HepG2 (cell line): ENCODE data around the gene ZSWIM5. TPM values are rescaled to one million over a fixed set of nuclear protein-coding genes. Genes with fewer than 3 reads are reported as not detected.

Experiments
- ATAC-seq: fragments of 200-7000 bp; cut with Tn5 transposase; 3 replicates; pipeline ENCODE4 v1.9.1; 2020; ENCODE audit warnings: mild to moderate bottlenecking, moderate library complexity
- BruUV-seq: library from RNA; stranded (reverse); fragments of 400-500 nt; replicated peaks from 2 replicates; lab custom pipeline; 2021; lab: Mats Ljungman, UMichigan
- CTCF ChIA-PET: fragments of 300-600 bp; formaldehyde crosslinking; extraction: SDS; loops from one replicate; lab custom pipeline; 2021; ENCODE audit warnings: low total read pairs, inconsistent platforms, low intra/inter-chr PET ratio; lab: Yijun Ruan, JAX
- POLR2A ChIA-PET: fragments of 350-600 bp; sonication (Branson Sonifier 250); formaldehyde crosslinking; loops from one replicate; lab custom pipeline; 2020; ENCODE audit warnings: antibody characterized with exemption, inconsistent platforms; lab: Yijun Ruan, JAX
- DNase-seq: peaks from one replicate; pipeline ENCODE4 v3.0.0-alpha.2; 2015; ENCODE audit warnings: low spot score
- FAIRE-seq: peaks from 3 replicates; lab custom pipeline; 2011; peaks lifted over from hg19 to GRCh38; lab: Jason Lieb, UNC
- H2AFZ ChIP-seq: one replicate; pipeline ENCODE4 v1.6.1; 2011; ENCODE audit warnings: low read length, inconsistent platforms
- H3K27ac ChIP-seq: fragments of 300-600 bp; 3 replicates; pipeline ENCODE4 v1.8.0; 2011; ENCODE audit warnings: mixed run types, mild to moderate bottlenecking, mixed read lengths, low read length, inconsistent platforms; ENCODE audit not compliant: insufficient read depth; ENCODE audit errors: extremely low read length
- H3K27me3 ChIP-seq, 2 experiments: fragments of 200-600 bp in 1 of 2; 2 replicates in 1 of 2; 3 replicates in 1 of 2; pipeline versions ENCODE4 v1.6.0 to v1.8.0; 2011; ENCODE audit warnings: low read length in 2 of 2, mild to moderate bottlenecking in 2 of 2, moderate library complexity in 2 of 2, inconsistent platforms in 1 of 2; ENCODE audit not compliant: insufficient read depth in 2 of 2, control insufficient read depth in 1 of 2
- H3K36me3 ChIP-seq, 2 experiments: fragments of 200-600 bp in 1 of 2; replicated peaks in 1 of 2; 2 replicates in 1 of 2; 3 replicates in 1 of 2; pipeline versions ENCODE4 v1.5.1 to v1.8.0; 2011; ENCODE audit warnings: low read length in 2 of 2, inconsistent platforms in 1 of 2; ENCODE audit not compliant: insufficient read depth in 2 of 2, control insufficient read depth in 1 of 2
- H3K4me1 ChIP-seq: 2 replicates; pipeline ENCODE4 v1.5.1; 2012; ENCODE audit warnings: low read length, inconsistent platforms; ENCODE audit not compliant: insufficient read depth
- H3K4me2 ChIP-seq: 2 replicates; pipeline ENCODE4 v1.6.0; 2011; ENCODE audit warnings: low read depth, low read length, inconsistent platforms
- H3K4me3 ChIP-seq, 3 experiments: fragments of 200-600 bp in 1 of 3; sonication (generic), shearing (Covaris generic) in 1 of 3; replicated peaks in 1 of 3; 2 replicates each; pipeline ENCODE4 v1.5.1; 2011 to 2016; ENCODE audit warnings: low read length in 3 of 3, inconsistent platforms in 2 of 3, low read depth in 2 of 3, mild to moderate bottlenecking in 2 of 3, control low read depth in 1 of 3, mixed read lengths in 1 of 3; ENCODE audit not compliant: insufficient read depth in 1 of 3
- H3K79me2 ChIP-seq: one replicate; pipeline ENCODE4 v1.6.1; 2011; ENCODE audit warnings: low read length, inconsistent platforms; ENCODE audit not compliant: insufficient read depth
- H3K9ac ChIP-seq: 2 replicates; pipeline ENCODE4 v1.6.0; 2011; ENCODE audit warnings: mild to moderate bottlenecking, low read depth, low read length, inconsistent platforms; ENCODE audit not compliant: insufficient read depth
- H3K9me3 ChIP-seq: 2 replicates; pipeline ENCODE4 v1.5.1; 2012; ENCODE audit warnings: mild to moderate bottlenecking, low read length
- H4K20me1 ChIP-seq: 2 replicates; pipeline ENCODE4 v1.6.0; 2011; ENCODE audit warnings: inconsistent platforms, mild to moderate bottlenecking, low read length, moderate library complexity; ENCODE audit not compliant: insufficient read depth
- ATRX ChIP-seq: sonication (generic); formaldehyde crosslinking; IDR thresholded peaks from 2 replicates; pipeline ENCODE4 v1.4.0; 2020; ENCODE audit warnings: missing genetic modification reagents, borderline replicate concordance
- CBFB ChIP-seq: sonication (generic); formaldehyde crosslinking; IDR thresholded peaks from 2 replicates; pipeline ENCODE4 v1.4.0; 2020; ENCODE audit warnings: missing genetic modification reagents
- NFE2L1 ChIP-seq: sonication (generic); formaldehyde crosslinking; IDR thresholded peaks from 2 replicates; pipeline ENCODE4 v1.4.0; 2020; ENCODE audit warnings: missing genetic modification reagents, mild to moderate bottlenecking, borderline replicate concordance
- PRMT3 ChIP-seq: sonication (generic); formaldehyde crosslinking; IDR thresholded peaks from 2 replicates; pipeline ENCODE4 v1.8.1; 2022; ENCODE audit warnings: low read depth, mild to moderate bottlenecking, moderate library complexity, missing genetic modification reagents, borderline replicate concordance
- RORA ChIP-seq: sonication (generic); formaldehyde crosslinking; IDR thresholded peaks from 2 replicates; pipeline ENCODE4 v1.5.0; 2020; ENCODE audit warnings: mild to moderate bottlenecking, missing genetic modification reagents, moderate library complexity
- ZBTB49 ChIP-seq: sonication (generic); formaldehyde crosslinking; IDR thresholded peaks from 2 replicates; pipeline ENCODE4 v1.4.0; 2020; ENCODE audit warnings: missing genetic modification reagents, borderline replicate concordance
- ZGPAT ChIP-seq: IDR thresholded peaks from 2 replicates; pipeline ENCODE4 v1.6.1; 2016; ENCODE audit warnings: mild to moderate bottlenecking
- ZNF362 ChIP-seq: sonication (generic); formaldehyde crosslinking; IDR thresholded peaks from 2 replicates; pipeline ENCODE4 v1.4.0; 2020; ENCODE audit warnings: missing genetic modification reagents, mild to moderate bottlenecking, borderline replicate concordance
- WGBS: methylation state at CpG from one replicate; pipeline ENCODE4 v1.1.6; 2017; ENCODE audit warnings: low lambda C conversion rate; 5-methylcytosine and 5-hydroxymethylcytosine counted together
- in situ Hi-C: cut with HindIII; loops from 2 replicates; pipeline ENCODE4 v1.10.0; 2017; ENCODE audit warnings: low pct_unique_long_range_greater_than_20kb; ENCODE audit not compliant: extremely low pct_ligation_motif_present
- intact Hi-C: fragments of 100-400 bp; cut with micrococcal nuclease; formaldehyde crosslinking; loops from one replicate; pipeline ENCODE4 v1.10.0; 2022; ENCODE audit not compliant: unreplicated experiment
- polyA plus RNA-seq, 8 experiments: library from polyadenylated mRNA; depleted of rRNA in 3 of 8; stranded (reverse) in 7 of 8; unstranded in 1 of 8; fragments of >200 nt; fragmentation: Illumina TruSeq in 4 of 8; extraction: Trizol in 4 of 8; gene quantifications; 2 replicates each; pipeline versions ENCODE4 v1.2.1 to v1.2.3, GENCODE V29; 2011 to 2016; ENCODE audit warnings: low read depth in 4 of 8, missing spikeins in 1 of 8, mixed read lengths in 1 of 8; ENCODE audit not compliant: insufficient read depth in 1 of 8
- total RNA-seq, 5 experiments: library from RNA; depleted of rRNA; stranded (reverse); fragments of >200 nt; fragmentation: Illumina TruSeq; extraction: Trizol; gene quantifications; 2 replicates each; pipeline ENCODE4 v1.2.3, GENCODE V29; 2016; ENCODE audit warnings: low read depth in 1 of 5
- TF ChIP-seq, protein P1 (sequence below): sonication (generic); formaldehyde crosslinking; IDR thresholded peaks from 2 replicates; pipeline ENCODE4 v1.8.1; 2023; ENCODE audit warnings: mild to moderate bottlenecking, missing genetic modification reagents
- TF ChIP-seq, protein P2 (sequence below): sonication (generic); formaldehyde crosslinking; IDR thresholded peaks from 2 replicates; pipeline ENCODE4 v1.5.0; 2020; ENCODE audit warnings: missing genetic modification reagents

Gene ZSWIM5
- total and polyA plus RNA-seq, 2 of the 13 experiments (the other 11 are each of a cell fraction or from before 2014, with no cell fraction given): 11.0 to 20.6 TPM

GRCh38 chr1:45057542-45057941 is 148.9 kb downstream of the ZSWIM5 start (continued):
- TF ChIP-seq RORA (CRISPR knock-in tag) (no peak), ZNF362 (CRISPR knock-in tag) (no peak)

GRCh38 chr1:45051005-45051772 is 155.2 kb downstream of the ZSWIM5 start:
- no peak for DNase-seq
- no peak overlapping the region for H3K27ac ChIP-seq
- no peak overlapping the region for H2AFZ ChIP-seq
- in situ Hi-C loops (no loop called here), intact Hi-C loops (no loop called here)
- H3K4me2 ChIP-seq: no peak overlapping the region
- FAIRE-seq: no peak
- peaks cover 16 to 49% of the 10 kb centered on the region in 2 experiments for H3K36me3 ChIP-seq
- no peaks in the 10 kb centered on the region for H3K27me3 ChIP-seq
- H4K20me1 ChIP-seq: no peaks in the 10 kb centered on the region
- TF ChIP-seq, protein P1, sequence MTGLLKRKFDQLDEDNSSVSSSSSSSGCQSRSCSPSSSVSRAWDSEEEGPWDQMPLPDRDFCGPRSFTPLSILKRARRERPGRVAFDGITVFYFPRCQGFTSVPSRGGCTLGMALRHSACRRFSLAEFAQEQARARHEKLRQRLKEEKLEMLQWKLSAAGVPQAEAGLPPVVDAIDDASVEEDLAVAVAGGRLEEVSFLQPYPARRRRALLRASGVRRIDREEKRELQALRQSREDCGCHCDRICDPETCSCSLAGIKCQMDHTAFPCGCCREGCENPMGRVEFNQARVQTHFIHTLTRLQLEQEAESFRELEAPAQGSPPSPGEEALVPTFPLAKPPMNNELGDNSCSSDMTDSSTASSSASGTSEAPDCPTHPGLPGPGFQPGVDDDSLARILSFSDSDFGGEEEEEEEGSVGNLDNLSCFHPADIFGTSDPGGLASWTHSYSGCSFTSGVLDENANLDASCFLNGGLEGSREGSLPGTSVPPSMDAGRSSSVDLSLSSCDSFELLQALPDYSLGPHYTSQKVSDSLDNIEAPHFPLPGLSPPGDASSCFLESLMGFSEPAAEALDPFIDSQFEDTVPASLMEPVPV (CRISPR knock-in tag): no peak
- TF ChIP-seq NFE2L1 (CRISPR knock-in tag) (no peak), ATRX (no peak), PRMT3 (CRISPR knock-in tag) (no peak), CBFB (CRISPR knock-in tag) (no peak), ZBTB49 (no peak), ZGPAT (CRISPR knock-in tag) (no peak)
- TF ChIP-seq, protein P2, sequence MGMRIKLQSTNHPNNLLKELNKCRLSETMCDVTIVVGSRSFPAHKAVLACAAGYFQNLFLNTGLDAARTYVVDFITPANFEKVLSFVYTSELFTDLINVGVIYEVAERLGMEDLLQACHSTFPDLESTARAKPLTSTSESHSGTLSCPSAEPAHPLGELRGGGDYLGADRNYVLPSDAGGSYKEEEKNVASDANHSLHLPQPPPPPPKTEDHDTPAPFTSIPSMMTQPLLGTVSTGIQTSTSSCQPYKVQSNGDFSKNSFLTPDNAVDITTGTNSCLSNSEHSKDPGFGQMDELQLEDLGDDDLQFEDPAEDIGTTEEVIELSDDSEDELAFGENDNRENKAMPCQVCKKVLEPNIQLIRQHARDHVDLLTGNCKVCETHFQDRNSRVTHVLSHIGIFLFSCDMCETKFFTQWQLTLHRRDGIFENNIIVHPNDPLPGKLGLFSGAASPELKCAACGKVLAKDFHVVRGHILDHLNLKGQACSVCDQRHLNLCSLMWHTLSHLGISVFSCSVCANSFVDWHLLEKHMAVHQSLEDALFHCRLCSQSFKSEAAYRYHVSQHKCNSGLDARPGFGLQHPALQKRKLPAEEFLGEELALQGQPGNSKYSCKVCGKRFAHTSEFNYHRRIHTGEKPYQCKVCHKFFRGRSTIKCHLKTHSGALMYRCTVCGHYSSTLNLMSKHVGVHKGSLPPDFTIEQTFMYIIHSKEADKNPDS (CRISPR knock-in tag): no peak
- H3K9ac ChIP-seq: no peak overlapping the region
- H3K9me3 ChIP-seq: no peaks in the 10 kb centered on the region
- no TSS peak for BruUV-seq
- no peak overlapping the region for H3K4me3 ChIP-seq
- no peaks in the 10 kb centered on the region for H3K4me1 ChIP-seq
- ChIA-PET CTCF (no interaction called here), POLR2A (no interaction called here)
- H3K79me2 ChIP-seq: no peaks in the 10 kb centered on the region
- 99% methylated on average over 2 of the region's 2 CpGs for WGBS
- ATAC-seq: no peak
